22Rv1 (cell line): Measurements from ENCODE around the gene MTX1.

Experiments used
- H3K27ac ChIP-seq: fragments of 450-650 bp; 2 replicates; pipeline ENCODE4 v1.5.1; 2017
- ZFX ChIP-seq: fragments of 450-650 bp; IDR thresholded peaks from 2 replicates; pipeline ENCODE4 v1.6.1; 2017; ENCODE audit warnings: antibody characterized with exemption, borderline replicate concordance
- TF ChIP-seq, protein P1 (sequence below): fragments of 450-650 bp; IDR thresholded peaks from 2 replicates; pipeline ENCODE4 v1.5.1; 2017; ENCODE audit warnings: mild to moderate bottlenecking

The MTX1 gene

DNA sequence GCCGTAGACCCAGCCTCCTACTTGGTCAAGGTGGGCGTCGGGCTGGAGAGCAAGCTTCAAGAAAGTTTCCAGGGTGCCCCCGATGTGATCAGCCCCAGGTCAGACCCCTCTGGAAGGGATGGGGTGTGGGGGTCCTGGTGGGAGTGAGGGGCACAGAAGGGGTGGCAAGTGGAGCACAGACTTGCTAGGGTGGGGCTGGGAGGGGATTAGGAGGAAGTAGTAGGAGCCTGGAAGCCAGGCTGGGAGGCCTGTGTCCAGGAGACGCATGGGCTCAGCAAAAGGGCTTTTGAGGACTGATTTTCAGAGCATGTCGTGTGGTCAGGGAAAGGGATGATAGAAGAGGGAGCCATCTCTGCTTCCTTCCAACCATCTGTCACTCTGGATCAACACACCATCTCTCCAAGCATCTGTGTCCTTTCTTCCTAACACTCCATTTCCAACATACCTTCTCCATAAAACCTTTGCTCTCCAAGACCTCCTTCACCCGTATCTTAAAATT, 26.4 kb upstream of the MTX1 start:
- no peak for TF ChIP-seq ZFX
- TF ChIP-seq, protein P1, sequence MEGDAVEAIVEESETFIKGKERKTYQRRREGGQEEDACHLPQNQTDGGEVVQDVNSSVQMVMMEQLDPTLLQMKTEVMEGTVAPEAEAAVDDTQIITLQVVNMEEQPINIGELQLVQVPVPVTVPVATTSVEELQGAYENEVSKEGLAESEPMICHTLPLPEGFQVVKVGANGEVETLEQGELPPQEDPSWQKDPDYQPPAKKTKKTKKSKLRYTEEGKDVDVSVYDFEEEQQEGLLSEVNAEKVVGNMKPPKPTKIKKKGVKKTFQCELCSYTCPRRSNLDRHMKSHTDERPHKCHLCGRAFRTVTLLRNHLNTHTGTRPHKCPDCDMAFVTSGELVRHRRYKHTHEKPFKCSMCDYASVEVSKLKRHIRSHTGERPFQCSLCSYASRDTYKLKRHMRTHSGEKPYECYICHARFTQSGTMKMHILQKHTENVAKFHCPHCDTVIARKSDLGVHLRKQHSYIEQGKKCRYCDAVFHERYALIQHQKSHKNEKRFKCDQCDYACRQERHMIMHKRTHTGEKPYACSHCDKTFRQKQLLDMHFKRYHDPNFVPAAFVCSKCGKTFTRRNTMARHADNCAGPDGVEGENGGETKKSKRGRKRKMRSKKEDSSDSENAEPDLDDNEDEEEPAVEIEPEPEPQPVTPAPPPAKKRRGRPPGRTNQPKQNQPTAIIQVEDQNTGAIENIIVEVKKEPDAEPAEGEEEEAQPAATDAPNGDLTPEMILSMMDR, result no peak
- no peak overlapping the region for H3K27ac ChIP-seq

DNA sequence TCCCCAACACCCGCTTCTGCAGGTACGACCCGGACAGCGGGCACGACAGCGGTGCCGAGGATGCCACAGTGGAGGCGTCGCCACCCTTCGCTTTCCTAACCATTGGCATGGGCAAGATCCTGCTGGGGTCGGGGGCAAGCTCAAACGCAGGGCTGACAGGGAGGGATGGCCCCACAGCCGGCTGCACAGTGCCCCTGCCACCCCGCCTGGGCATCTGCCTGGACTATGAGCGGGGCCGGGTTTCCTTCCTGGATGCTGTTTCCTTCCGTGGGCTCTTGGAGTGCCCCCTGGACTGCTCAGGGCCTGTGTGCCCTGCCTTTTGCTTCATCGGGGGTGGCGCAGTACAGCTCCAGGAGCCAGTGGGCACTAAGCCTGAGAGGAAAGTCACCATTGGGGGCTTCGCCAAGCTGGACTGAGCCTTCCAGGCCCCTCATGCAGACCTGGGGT, 24.7 kb upstream of the MTX1 start:
- TF ChIP-seq ZFX, result no peak
- TF ChIP-seq, protein P1, result no peak
- H3K27ac ChIP-seq, result no peak overlapping the region

DNA sequence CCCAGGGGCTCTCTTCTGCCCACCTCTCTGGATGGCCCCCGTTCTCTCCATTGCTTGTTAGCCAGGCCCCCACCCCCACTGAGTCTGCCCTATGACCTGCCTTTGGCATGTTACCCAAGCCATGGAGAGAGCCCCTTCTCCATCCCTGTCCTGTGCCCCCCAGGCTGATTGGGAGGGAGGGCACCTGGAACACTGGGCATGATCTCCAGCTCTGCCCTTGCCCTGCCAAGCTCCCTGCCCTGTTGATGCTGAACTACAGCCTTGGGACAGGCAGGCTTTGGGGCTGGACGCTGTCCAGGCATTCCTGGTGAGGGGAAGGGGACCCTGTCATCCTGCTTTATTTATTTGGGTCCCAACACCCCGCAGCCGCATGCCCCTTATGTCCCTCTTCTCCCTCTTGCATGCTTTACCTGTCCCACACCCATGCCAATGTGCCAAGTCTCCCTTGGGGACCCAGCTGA, 24.1 kb upstream of the MTX1 start:
- no peak overlapping the region for H3K27ac ChIP-seq
- no peak for TF ChIP-seq ZFX
- TF ChIP-seq, protein P1, result no peak

DNA sequence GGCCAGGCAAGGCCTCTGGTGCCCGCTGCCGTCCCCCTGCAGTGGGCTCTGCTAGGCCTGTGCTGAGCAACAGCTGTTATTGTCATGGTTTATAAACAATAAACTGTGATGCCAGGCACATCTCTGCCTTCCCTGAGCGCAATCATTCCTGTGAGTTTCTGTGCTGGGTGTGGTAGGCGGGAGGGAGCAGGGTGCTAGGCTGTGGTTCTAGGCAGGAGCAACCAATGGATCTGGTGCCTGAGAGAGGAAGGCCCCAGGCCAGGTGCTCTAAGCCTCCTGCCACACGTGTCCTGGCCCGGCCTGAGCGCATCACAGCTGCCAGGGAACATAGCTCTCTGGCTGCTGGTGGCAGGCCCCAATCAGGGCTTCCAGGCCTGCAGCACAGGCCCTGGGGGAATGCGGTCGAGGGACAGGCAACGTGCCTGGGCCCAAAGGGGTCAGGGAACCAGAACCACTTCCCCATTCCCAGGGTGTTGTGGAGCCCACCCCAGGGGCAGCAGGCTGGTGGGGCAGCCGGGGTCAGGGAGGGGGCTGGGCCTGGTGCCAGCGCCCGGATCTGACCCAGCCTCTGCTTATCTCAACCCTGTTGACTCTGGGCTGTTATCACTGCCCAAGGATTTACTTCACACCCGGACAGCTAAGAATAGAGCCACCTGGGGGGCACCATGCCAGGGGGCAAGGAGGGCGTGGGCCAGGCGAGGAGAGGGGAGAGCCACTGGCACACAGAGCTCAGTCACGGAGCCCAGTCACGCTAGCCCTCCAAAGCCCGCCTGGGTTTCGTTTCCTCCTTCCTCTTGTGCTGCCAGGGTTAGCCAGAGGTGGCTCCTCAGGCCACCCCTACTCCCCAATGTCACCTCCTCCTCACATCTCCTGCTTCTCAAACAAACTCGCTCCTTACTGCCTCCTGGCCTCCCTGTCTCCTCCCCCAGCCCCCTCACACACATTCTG, 23.4 kb upstream of the MTX1 start:
- TF ChIP-seq, protein P1, result no peak
- no peak for TF ChIP-seq ZFX
- no peak overlapping the region for H3K27ac ChIP-seq

DNA sequence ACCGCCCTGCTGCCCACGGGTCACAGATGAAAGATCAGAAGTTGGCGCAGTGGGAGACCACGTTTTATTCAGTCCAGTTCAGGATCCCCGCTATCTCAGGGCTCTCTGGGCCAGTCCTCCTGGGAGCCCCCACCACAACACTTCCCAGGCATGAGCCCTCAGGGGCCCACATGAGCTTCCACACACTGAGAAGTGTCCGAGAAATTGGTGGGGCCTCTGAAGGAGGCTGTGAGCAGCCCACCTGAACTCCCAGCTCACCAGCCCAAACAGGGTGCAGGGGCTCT, 22.8 kb upstream of the MTX1 start:
- H3K27ac ChIP-seq, result no peak overlapping the region
- TF ChIP-seq, protein P1, result no peak
- no peak for TF ChIP-seq ZFX

DNA sequence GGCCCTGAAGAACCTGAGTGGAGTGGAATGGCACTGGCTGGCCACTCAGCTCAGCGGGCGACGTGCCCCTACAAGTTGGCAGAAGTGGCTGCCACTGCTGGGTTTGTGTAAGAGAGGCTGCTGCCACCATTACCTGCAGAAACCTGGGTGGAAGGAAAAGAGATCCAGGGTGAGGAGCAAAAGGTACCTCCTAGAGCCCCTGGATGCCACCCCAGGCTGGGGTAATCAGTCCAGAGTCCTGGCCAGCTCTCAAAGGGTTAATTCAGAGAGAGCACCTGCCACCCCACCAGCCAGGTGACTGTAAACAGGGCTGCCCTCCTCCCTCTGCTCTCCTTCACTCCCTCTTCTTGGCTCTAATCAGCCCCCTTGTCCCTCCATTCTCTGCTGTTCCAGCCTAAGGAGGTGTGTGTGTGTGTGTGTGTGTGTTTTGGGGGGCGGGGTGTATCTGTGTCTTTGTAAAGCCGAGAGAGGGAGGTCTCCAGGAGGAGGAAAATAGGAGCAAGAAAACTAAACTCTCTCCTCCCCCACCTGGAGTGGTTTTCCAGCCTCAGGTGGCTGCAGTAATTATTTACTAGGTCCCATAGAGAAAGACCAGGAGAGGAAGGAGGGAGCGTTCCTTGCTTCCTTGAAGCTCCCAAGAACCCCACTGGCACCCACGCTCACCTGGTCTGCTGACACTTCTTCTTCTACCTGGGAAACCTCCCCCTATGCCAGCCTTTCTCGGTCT, 22.3 kb upstream of the MTX1 start:
- TF ChIP-seq, protein P1, result no peak
- TF ChIP-seq ZFX, result no peak
- H3K27ac ChIP-seq, result no peak overlapping the region
